A549 (cell line): ENCODE results near the gene STK33. TPM values are rescaled to one million over a fixed set of nuclear protein-coding genes. Genes with fewer than 3 reads are reported as not detected.

Source experiments
- ATAC-seq, 2 experiments: fragments of 200-7000 bp in 1 of 2; fragments of >200 bp in 1 of 2; cut with Nextera tagmentation in 1 of 2; cut with Tn5 transposase in 1 of 2; 3 replicates each; pipeline versions ENCODE4 v1.8.0 to v1.9.1; 2018 to 2020; ENCODE audit warnings: mild to moderate bottlenecking in 1 of 2, moderate library complexity in 1 of 2
- CTCF ChIA-PET: fragments of 300-600 bp; sonication (Branson Sonifier 250); formaldehyde crosslinking; extraction: SDS; loops from one replicate; lab custom pipeline; 2021; ENCODE audit warnings: antibody characterized with exemption, inconsistent platforms; lab: Yijun Ruan, JAX
- POLR2A ChIA-PET: fragments of 350-600 bp; formaldehyde crosslinking; extraction: SDS; loops from one replicate; lab custom pipeline; 2021; ENCODE audit warnings: antibody characterized with exemption, inconsistent platforms; lab: Yijun Ruan, JAX
- DNase-seq, 2 experiments: peaks; one replicate each; pipeline versions ENCODE4 v3.0.0 to v3.0.0-alpha.2; 2011 to 2016; ENCODE audit warnings: low read depth in 1 of 2, low spot score in 1 of 2
- FAIRE-seq: peaks from 2 replicates; lab custom pipeline; 2011; peaks lifted over from hg19 to GRCh38; lab: Jason Lieb, UNC
- H3K27ac ChIP-seq, 2 experiments: fragments of >200 bp; sonication (Bioruptor Twin); formaldehyde crosslinking; 3 replicates each; pipeline ENCODE4 v1.5.1; 2016 to 2017
- H3K4me1 ChIP-seq: fragments of >200 bp; sonication (Bioruptor Twin); formaldehyde crosslinking; 3 replicates; pipeline ENCODE4 v1.6.1; 2016
- H3K4me2 ChIP-seq: fragments of >200 bp; sonication (Bioruptor Twin); formaldehyde crosslinking; 3 replicates; pipeline ENCODE4 v1.6.1; 2016
- H3K4me3 ChIP-seq: fragments of >200 bp; sonication (Bioruptor Twin); formaldehyde crosslinking; 3 replicates; pipeline ENCODE4 v1.5.1; 2016
- H3K9me3 ChIP-seq: fragments of >200 bp; sonication (Bioruptor Twin); formaldehyde crosslinking; 3 replicates; pipeline ENCODE4 v1.6.1; 2016
- BCL3 ChIP-seq: fragments of >200 bp; sonication (Bioruptor Twin); formaldehyde crosslinking; IDR thresholded peaks from 3 replicates; pipeline ENCODE4 v1.6.1; 2016
- CBX2 ChIP-seq: fragments of 200-600 bp; sonication (generic); IDR thresholded peaks from 2 replicates; pipeline ENCODE4 v1.6.1; 2016; ENCODE audit warnings: low read depth, mild to moderate bottlenecking, borderline replicate concordance
- CEBPB ChIP-seq, 2 experiments: fragments of >200 bp in 1 of 2; sonication (Bioruptor Twin) in 1 of 2; formaldehyde crosslinking in 1 of 2; IDR thresholded peaks; 2 replicates each; pipeline ENCODE4 v1.6.1; 2012 to 2016
- CHD2 ChIP-seq: fragments of 150-350 bp; IDR thresholded peaks from 2 replicates; pipeline ENCODE4 v1.6.1; 2014; ENCODE audit warnings: low read length; ENCODE audit not compliant: partially characterized antibody
- CHD4 ChIP-seq: fragments of 200-600 bp; sonication (generic); IDR thresholded peaks from 2 replicates; pipeline ENCODE4 v1.6.1; 2016; ENCODE audit warnings: antibody characterized with exemption, mild to moderate bottlenecking, borderline replicate concordance
- E2F6 ChIP-seq: IDR thresholded peaks from 2 replicates; pipeline ENCODE4 v1.6.1; 2012; ENCODE audit warnings: low read depth, borderline replicate concordance
- EHF ChIP-seq: fragments of 250-450 bp; sonication (Bioruptor Pico); IDR thresholded peaks from 2 replicates; pipeline ENCODE4 v1.5.0; 2020; ENCODE audit warnings: mild to moderate bottlenecking
- EHMT2 ChIP-seq: fragments of 200-600 bp; sonication (generic); IDR thresholded peaks from 2 replicates; pipeline ENCODE4 v1.6.1; 2016; ENCODE audit warnings: antibody characterized with exemption, low read depth, mild to moderate bottlenecking, moderate library complexity
- ESRRA ChIP-seq: fragments of 150-350 bp; IDR thresholded peaks from 2 replicates; pipeline ENCODE4 v1.6.1; 2014; ENCODE audit warnings: mild to moderate bottlenecking, low read length, borderline replicate concordance
- FOSL2 ChIP-seq, 2 experiments: fragments of 450-650 bp in 1 of 2; fragments of >200 bp in 1 of 2; sonication (Bioruptor Twin) in 1 of 2; formaldehyde crosslinking; IDR thresholded peaks; 2 replicates each; pipeline versions ENCODE4 v1.5.0 to v1.6.1; 2016 to 2020; ENCODE audit warnings: mild to moderate bottlenecking in 1 of 2, moderate library complexity in 1 of 2
- GATA3 ChIP-seq: IDR thresholded peaks from 2 replicates; pipeline ENCODE4 v1.6.1; 2012; ENCODE audit warnings: borderline replicate concordance
- HDAC2 ChIP-seq: fragments of 200-600 bp; sonication (generic); IDR thresholded peaks from 2 replicates; pipeline ENCODE4 v1.6.1; 2016
- HOXB13 ChIP-seq: fragments of 250-450 bp; sonication (Bioruptor Pico); IDR thresholded peaks from 2 replicates; pipeline ENCODE4 v1.5.0; 2020; ENCODE audit warnings: low read depth, mild to moderate bottlenecking, moderate library complexity
- HOXB5 ChIP-seq: fragments of 250-450 bp; sonication (Bioruptor Pico); IDR thresholded peaks from 2 replicates; pipeline ENCODE4 v1.5.0; 2020; ENCODE audit warnings: mild to moderate bottlenecking, moderate library complexity
- KDM1A ChIP-seq: fragments of 200-600 bp; sonication (generic); IDR thresholded peaks from 2 replicates; pipeline ENCODE4 v1.6.1; 2016; ENCODE audit warnings: low read depth, mild to moderate bottlenecking
- MAZ ChIP-seq: fragments of 150-350 bp; IDR thresholded peaks from 2 replicates; pipeline ENCODE4 v1.6.1; 2014; ENCODE audit warnings: antibody characterized with exemption, low read depth, low read length, borderline replicate concordance
- MYC ChIP-seq: IDR thresholded peaks from 2 replicates; pipeline ENCODE4 v1.6.1; 2012; ENCODE audit warnings: mild to moderate bottlenecking, inconsistent platforms, low read length, improper control_type of control experiment, borderline replicate concordance
- PBX3 ChIP-seq: IDR thresholded peaks from 2 replicates; pipeline ENCODE4 v1.6.1; 2012
- POLR2A ChIP-seq: IDR thresholded peaks from 2 replicates; pipeline ENCODE4 v1.6.1; 2012; ENCODE audit warnings: mild to moderate bottlenecking, low read length
- WGBS: methylation state at CpG from one replicate; pipeline ENCODE4 v1.1.6; 2017; ENCODE audit errors: missing lambda C conversion rate; 5-methylcytosine and 5-hydroxymethylcytosine counted together
- polyA plus RNA-seq, 4 experiments: library from polyadenylated mRNA; depleted of rRNA in 3 of 4; stranded (reverse); fragments of >200 nt; fragmentation: RNase III in 1 of 4; extraction: RNeasy Plus Mini Kit Qiagen cat#74134 plus additional on column Dnase treatment in 1 of 4; gene quantifications; 2 replicates in 3 of 4; 3 replicates in 1 of 4; pipeline ENCODE4 v1.2.3, GENCODE V29; 2011 to 2017
- TF ChIP-seq, protein P1 (sequence below): fragments of 250-450 bp; sonication (Bioruptor Pico); IDR thresholded peaks from 2 replicates; pipeline ENCODE4 v1.5.0; 2021; ENCODE audit warnings: mild to moderate bottlenecking, moderate library complexity, borderline replicate concordance

Gene STK33
- polyA plus RNA-seq, 2 of the 4 experiments (the other 2 are of a cell fraction): 5.2 to 5.8 TPM

- TF ChIP-seq BCL3 (no peak), CBX2 (no peak), CEBPB (IDR thresholded peaks at IDR 0.05) (no peak)
These were observed 92.2 kb downstream of the STK33 start (continued) for GRCh38 chr11:8501836-8502235.

GRCh38 chr11:8488395-8488794 is 105.6 kb downstream of the STK33 start:
- ATAC-seq (no peak), FAIRE-seq (no peak), DNase-seq (no peak)
- no peaks in the 10 kb centered on the region for H3K4me1 ChIP-seq
- ChIA-PET CTCF (interaction anchor here (1.8 kb wide), 1 partner anchor 27 kb away, joined by 3 read pairs; no protein-coding TSS in a partner anchor), POLR2A (no interaction called here)
- no peak overlapping the region for H3K27ac ChIP-seq
- no peaks in the 10 kb centered on the region for H3K9me3 ChIP-seq
- H3K4me3 ChIP-seq: no peak overlapping the region
- TF ChIP-seq GATA3: no peak
- TF ChIP-seq CHD4: no peak
- TF ChIP-seq MAZ: no peak
- no peak for TF ChIP-seq HOXB13 (CRISPR knock-in tag)
- TF ChIP-seq, protein P1, sequence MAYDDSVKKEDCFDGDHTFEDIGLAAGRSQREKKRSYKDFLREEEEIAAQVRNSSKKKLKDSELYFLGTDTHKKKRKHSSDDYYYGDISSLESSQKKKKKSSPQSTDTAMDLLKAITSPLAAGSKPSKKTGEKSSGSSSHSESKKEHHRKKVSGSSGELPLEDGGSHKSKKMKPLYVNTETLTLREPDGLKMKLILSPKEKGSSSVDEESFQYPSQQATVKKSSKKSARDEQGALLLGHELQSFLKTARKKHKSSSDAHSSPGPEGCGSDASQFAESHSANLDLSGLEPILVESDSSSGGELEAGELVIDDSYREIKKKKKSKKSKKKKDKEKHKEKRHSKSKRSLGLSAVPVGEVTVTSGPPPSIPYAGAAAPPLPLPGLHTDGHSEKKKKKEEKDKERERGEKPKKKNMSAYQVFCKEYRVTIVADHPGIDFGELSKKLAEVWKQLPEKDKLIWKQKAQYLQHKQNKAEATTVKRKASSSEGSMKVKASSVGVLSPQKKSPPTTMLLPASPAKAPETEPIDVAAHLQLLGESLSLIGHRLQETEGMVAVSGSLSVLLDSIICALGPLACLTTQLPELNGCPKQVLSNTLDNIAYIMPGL: no peak
- no peak for TF ChIP-seq HDAC2
- TF ChIP-seq POLR2A: no peak
- 6% methylated on average over 1 of the region's 1 CpG for WGBS
- no peak overlapping the region for H3K4me2 ChIP-seq

DNA sequence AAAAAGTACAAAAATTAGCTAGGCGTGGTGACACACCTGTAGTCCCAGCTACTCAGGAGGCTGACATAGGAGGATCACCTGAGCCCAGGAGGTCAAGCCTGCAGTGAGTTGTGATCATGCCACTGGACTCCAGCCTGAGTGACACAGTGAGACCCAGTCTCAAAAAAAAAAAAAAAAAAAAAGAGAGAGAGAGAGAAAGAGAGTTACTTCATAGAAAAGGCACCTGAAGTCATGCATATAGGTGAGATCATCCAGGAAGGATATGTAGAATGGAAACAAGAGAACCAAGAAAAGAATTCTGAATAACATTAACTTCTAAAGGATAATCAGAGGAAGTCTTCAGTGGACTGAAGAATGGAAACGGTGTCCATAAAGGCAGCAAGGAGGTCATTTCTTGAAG is 106.8 kb downstream of the STK33 start:
- ChIA-PET POLR2A (no interaction called here), CTCF (no interaction called here)
- H3K4me2 ChIP-seq: no peak overlapping the region
- ATAC-seq (no peak), DNase-seq (no peak)
- WGBS: 27% methylated on average over 2 of the region's 2 CpGs
- TF ChIP-seq ESRRA: no peak
- TF ChIP-seq HOXB5: no peak
- TF ChIP-seq HDAC2: no peak
- no peak for TF ChIP-seq PBX3
- TF ChIP-seq KDM1A: no peak
- no peak for TF ChIP-seq GATA3
- TF ChIP-seq EHF: no peak
- no peak for TF ChIP-seq MAZ
- no peak for TF ChIP-seq POLR2A
- TF ChIP-seq EHMT2: no peak
- TF ChIP-seq FOSL2 (IDR thresholded peaks at IDR 0.05): no peak
- TF ChIP-seq FOSL2 (CRISPR knock-in tag; IDR thresholded peaks at IDR 0.05): no peak
- TF ChIP-seq MYC: no peak
- no peak for TF ChIP-seq CHD2
- TF ChIP-seq, protein P1: no peak
- TF ChIP-seq E2F6: no peak
- TF ChIP-seq, all 56 proteins: peak for 0
- Histone ChIP-seq H3K9me3 (no peaks in the 10 kb centered on the region), H3K4me3 (no peak overlapping the region), H3K27ac (no peak overlapping the region), H3K4me1 (no peaks in the 10 kb centered on the region)
- FAIRE-seq: no peak
